Endothelial cell of coronary artery (primary cell): ENCODE measurements around the gene SND1. TPM values are rescaled to one million over a fixed set of nuclear protein-coding genes. Genes with fewer than 3 reads are reported as not detected.

Experiments used
- total RNA-seq: library from RNA; depleted of rRNA; stranded (reverse); fragments of >200 nt; gene quantifications from 2 replicates; pipeline ENCODE4 v1.2.3, GENCODE V29; 2014

SND1 gene
- 212 and 229 TPM in 2 replicates for total RNA-seq

DNA sequence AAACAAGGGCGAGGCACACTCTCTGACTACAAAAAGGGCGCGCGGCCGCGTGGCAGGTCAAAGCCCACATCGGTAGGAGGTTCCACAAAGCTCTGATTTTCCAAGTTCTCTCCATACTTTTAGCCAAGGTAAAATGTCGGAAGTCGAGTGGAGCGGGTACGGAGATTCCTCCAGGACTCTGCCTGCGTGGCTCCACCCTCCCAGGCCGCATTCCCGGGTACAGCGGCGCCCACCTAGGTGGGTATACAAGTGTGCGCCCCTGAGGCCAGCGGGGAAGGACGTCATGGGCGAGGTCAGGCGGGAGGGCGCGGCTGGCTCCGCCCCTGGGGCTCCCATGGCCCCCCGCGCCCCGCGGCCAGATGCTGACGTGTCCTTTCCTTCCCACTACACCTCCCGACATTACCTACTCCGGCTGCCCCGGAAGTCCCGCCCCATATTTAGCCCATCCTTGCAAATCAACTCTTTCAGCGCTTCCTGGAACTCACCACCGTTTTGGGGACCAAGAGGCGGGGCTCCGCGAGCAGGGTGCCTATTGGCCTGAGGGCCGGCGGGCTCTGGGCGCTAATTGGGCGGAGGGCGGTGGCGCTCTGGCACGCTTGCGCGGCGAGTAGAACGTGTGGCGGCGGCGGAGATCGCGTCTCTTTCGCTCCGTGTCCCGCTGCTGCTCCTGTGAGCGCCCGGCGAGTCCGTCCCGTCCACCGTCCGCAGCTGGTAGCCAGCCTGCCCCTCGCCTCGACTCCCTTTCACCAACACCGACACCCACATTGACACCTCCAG is at the start of gene SND1:
SND1 (plus strand) TSS at position 639 of the 777 bp plus-strand sequence. CDS start 180 bp downstream, outside the sequence.

DNA sequence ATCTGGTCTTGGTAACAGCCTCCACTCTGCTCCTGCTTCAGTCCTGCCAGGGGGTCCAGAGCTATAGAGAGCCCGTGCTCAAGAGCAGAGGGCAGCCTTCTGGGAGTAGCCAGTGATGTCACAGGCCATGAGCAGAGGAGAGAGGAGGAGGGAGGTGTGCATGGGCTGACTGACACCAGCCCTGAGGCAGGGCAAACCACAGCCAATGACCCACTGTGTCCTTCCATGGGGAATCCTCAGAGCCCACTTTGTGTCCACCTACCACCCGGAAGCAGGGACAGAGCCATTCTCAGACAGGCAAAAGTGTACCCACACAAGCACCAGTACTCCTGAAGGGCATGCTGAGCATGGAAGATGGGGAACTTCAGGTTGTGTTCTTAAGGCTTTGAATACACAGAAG is 34.0 kb upstream of the SND1 start, which contains the start of gene PAX4:
PAX4 (minus strand) TSS at position 101 of the 400 bp plus-strand sequence. CDS start 2,214 bp downstream, outside the sequence.

DNA sequence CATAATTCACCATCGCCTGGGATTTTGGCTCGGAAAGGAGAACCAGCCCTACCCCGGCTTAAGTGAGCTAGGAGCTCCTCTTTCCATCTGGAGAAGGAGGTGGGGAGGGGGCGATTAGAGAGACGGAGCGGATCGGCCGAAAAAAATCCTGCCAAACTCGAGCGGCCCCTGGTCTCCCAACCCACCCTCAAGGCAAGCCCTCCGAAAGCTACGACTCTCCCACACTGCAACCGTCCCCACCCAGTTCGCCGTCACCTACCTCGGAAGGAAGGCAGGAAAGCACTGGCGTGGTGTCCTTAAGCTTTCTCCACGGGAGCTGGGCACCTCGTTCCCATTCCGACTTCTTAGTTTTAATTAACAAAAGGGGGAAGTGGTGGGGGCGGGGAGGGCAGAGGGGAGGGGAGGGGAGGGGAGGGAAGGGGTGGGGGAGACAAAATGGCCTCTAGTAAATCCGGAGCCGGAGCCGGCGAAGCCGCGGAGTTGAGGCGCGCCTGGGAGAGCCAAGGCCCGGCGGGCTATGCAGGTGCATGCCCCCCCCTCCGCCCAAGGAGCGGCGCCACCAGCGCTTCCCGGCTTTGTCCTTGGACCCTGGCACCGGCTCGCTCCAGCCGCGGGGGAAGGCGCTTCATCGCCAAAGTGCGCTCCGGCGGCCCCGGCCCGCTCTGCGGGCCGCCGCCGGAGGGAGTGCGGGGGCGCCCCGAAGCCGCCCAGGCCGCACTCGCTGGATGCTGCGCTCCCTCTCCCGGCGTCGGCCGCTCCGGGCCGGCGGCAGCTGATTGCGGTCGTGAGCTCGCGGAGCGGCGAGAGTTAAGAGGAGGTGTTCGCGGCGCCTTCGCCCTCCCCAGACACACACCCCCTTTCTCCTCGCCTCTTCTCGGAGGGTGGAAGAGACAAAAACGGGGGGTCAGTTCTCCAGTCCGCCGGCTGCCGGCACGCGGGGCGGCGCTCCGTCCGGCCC is 378.9 kb downstream of the SND1 start, which contains the start of gene LRRC4:
LRRC4 (minus strand) TSS at position 784 of the 958 bp plus-strand sequence. CDS start 797 bp downstream, outside the sequence.

Other genes starting within 250 kb of the SND1 start
- gene GCC1, start 66.6 kb upstream of the SND1 start, total RNA-seq = 19.4 and 25.1 TPM in 2 replicates
- 131 and 142 TPM in 2 replicates for gene ARF5, start 63.8 kb upstream of the SND1 start, total RNA-seq
- 0.45 and 0.47 TPM in 2 replicates for gene FSCN3, start 58.5 kb upstream of the SND1 start, total RNA-seq
- gene PAX4, start 34.1 kb upstream of the SND1 start, total RNA-seq = not detected in 2 replicates